ENCODE results near the gene CCDC18. TPM values are rescaled to one million over a fixed set of nuclear protein-coding genes. Genes with fewer than 3 reads are reported as not detected.

Gene CCDC18
- polyA plus RNA-seq, 1 experiment: 4.3 TPM

- Histone ChIP-seq H3K27me3 (ENCODE audit: control insufficient read depth, insufficient read depth, low read length) (no peaks in the 10 kb centered on the region), H3K9me3 (ENCODE audit: control insufficient read depth, insufficient read depth, low read length) (no peaks in the 10 kb centered on the region), H3K27ac (ENCODE audit: low read depth, low read length) (no peak overlapping the region), H3K4me3 (ENCODE audit: low read depth, low read length) (no peak overlapping the region)
- DNase-seq (ENCODE audit: low read depth, low spot score): no peak
- POLR2A ChIA-PET: interaction anchor here (0.7 to 1.0 kb wide), 2 partner anchors 62 to 1109 kb away, joined by 7 read pairs; no protein-coding TSS in a partner anchor
- no peak for TF ChIP-seq CTCF (IDR thresholded peaks at IDR 0.05; ENCODE audit: low read depth, low read length)
- CTCF ChIA-PET: interaction anchor here (2.0 kb wide), 1 partner anchor 60 kb away, joined by 5 read pairs; no protein-coding TSS in a partner anchor
Observed at GRCh38 chr1:93140106-93140505, 40.4 kb upstream of the CCDC18 start.

GRCh38 chr1:93142161-93142560 lies 38.4 kb upstream of the CCDC18 start:
- no peaks in the 10 kb centered on the region for H3K27me3 ChIP-seq (ENCODE audit: control insufficient read depth, insufficient read depth, low read length)
- no peak overlapping the region for H3K4me3 ChIP-seq (ENCODE audit: low read depth, low read length)
- CTCF ChIA-PET: no interaction called here
- no peaks in the 10 kb centered on the region for H3K9me3 ChIP-seq (ENCODE audit: control insufficient read depth, insufficient read depth, low read length)
- DNase-seq (ENCODE audit: low read depth, low spot score): no peak
- POLR2A ChIA-PET: no interaction called here
- no peak for TF ChIP-seq CTCF (IDR thresholded peaks at IDR 0.05; ENCODE audit: low read depth, low read length)
- no peak overlapping the region for H3K27ac ChIP-seq (ENCODE audit: low read depth, low read length)

- no peak for DNase-seq (ENCODE audit: low read depth, low spot score)
- CTCF ChIA-PET: interaction anchor here (1.0 kb wide), 1 partner anchor 25 kb away, joined by 3 read pairs; no protein-coding TSS in a partner anchor
- H3K4me3 ChIP-seq (ENCODE audit: low read depth, low read length): no peak overlapping the region
- no peaks in the 10 kb centered on the region for H3K27me3 ChIP-seq (ENCODE audit: control insufficient read depth, insufficient read depth, low read length)
- H3K9me3 ChIP-seq (ENCODE audit: control insufficient read depth, insufficient read depth, low read length): no peaks in the 10 kb centered on the region
- POLR2A ChIA-PET: no interaction called here
- no peak overlapping the region for H3K27ac ChIP-seq (ENCODE audit: low read depth, low read length)
- TF ChIP-seq CTCF (IDR thresholded peaks at IDR 0.05; ENCODE audit: low read depth, low read length): no peak
Observed at GRCh38 chr1:93143136-93143535, 37.4 kb upstream of the CCDC18 start.

- H3K27me3 ChIP-seq (ENCODE audit: control insufficient read depth, insufficient read depth, low read length): no peaks in the 10 kb centered on the region
- no peak for TF ChIP-seq CTCF (IDR thresholded peaks at IDR 0.05; ENCODE audit: low read depth, low read length)
- H3K4me3 ChIP-seq (ENCODE audit: low read depth, low read length): no peak overlapping the region
- POLR2A ChIA-PET: interaction anchor here (0.6 kb wide), 1 partner anchor 281 kb away, joined by 4 read pairs; no protein-coding TSS in a partner anchor
- H3K27ac ChIP-seq (ENCODE audit: low read depth, low read length): no peak overlapping the region
- CTCF ChIA-PET: interaction anchor here (0.7 to 1.3 kb wide), 2 partner anchors 175 to 285 kb away, joined by 3 read pairs; no protein-coding TSS in a partner anchor
- no peak for DNase-seq (ENCODE audit: low read depth, low spot score)
- H3K9me3 ChIP-seq (ENCODE audit: control insufficient read depth, insufficient read depth, low read length): no peaks in the 10 kb centered on the region
Observed at GRCh38 chr1:93143769-93144168, 36.8 kb upstream of the CCDC18 start.

GRCh38 chr1:93148001-93148400 lies 32.5 kb upstream of the CCDC18 start:
- POLR2A ChIA-PET: no interaction called here
- Histone ChIP-seq H3K9me3 (ENCODE audit: control insufficient read depth, insufficient read depth, low read length) (no peaks in the 10 kb centered on the region), H3K27me3 (ENCODE audit: control insufficient read depth, insufficient read depth, low read length) (no peaks in the 10 kb centered on the region), H3K4me3 (ENCODE audit: low read depth, low read length) (no peak overlapping the region), H3K27ac (ENCODE audit: low read depth, low read length) (no peak overlapping the region)
- no peak for DNase-seq (ENCODE audit: low read depth, low spot score)
- TF ChIP-seq CTCF (IDR thresholded peaks at IDR 0.05; ENCODE audit: low read depth, low read length): no peak
- CTCF ChIA-PET: no interaction called here

All from AG04450 (cell line).